H1 (cell line): Measurements from ENCODE around the gene OGFOD1. TPM values are rescaled to one million over a fixed set of nuclear protein-coding genes. Genes with fewer than 3 reads are reported as not detected.

Source experiments
- CHD7 ChIP-seq: fragments of 300-600 bp; sonication (generic); IDR thresholded peaks from 2 replicates; pipeline ENCODE4 v1.7.1; 2012; ENCODE audit warnings: low read length, moderate library complexity, mild to moderate bottlenecking, inconsistent platforms; ENCODE audit not compliant: insufficient replicate concordance
- CTCF ChIP-seq, 3 experiments: IDR thresholded peaks; 1 replicate in 2 of 3; 2 replicates in 1 of 3; pipeline versions ENCODE4 v1.5.1 to v1.6.1; 2011; ENCODE audit warnings: low read length in 3 of 3, mild to moderate bottlenecking in 3 of 3, inconsistent platforms in 2 of 3, low read depth in 1 of 3, moderate library complexity in 1 of 3; ENCODE audit not compliant: insufficient read depth in 1 of 3; ENCODE audit errors: control extremely low read depth in 1 of 3
- GABPA ChIP-seq: IDR thresholded peaks from 2 replicates; pipeline ENCODE4 v1.6.1; 2011; ENCODE audit warnings: mild to moderate bottlenecking, low read length, moderate library complexity, borderline replicate concordance; ENCODE audit not compliant: insufficient read depth
- polyA plus RNA-seq, 7 experiments: library from polyadenylated mRNA; depleted of rRNA in 3 of 7; stranded (reverse) in 5 of 7; unstranded in 2 of 7; fragments of >200 nt in 5 of 7; fragments of 200-250 nt in 2 of 7; gene quantifications; 1 replicate in 5 of 7; 2 replicates in 1 of 7; 4 replicates in 1 of 7; pipeline versions ENCODE4 v1.2.1 to v1.2.3, GENCODE V29; 2011 to 2013; ENCODE audit warnings: missing spikeins in 2 of 7, mixed read lengths in 2 of 7
- total RNA-seq: library from RNA; stranded (reverse); fragmentation: NEBNext Ultra II Directional; extraction: Animal tissue kit (Norgen Biotek cat#: 25700); gene quantifications from 2 replicates; pipeline ENCODE4 v1.2.1, GENCODE V29; 2021

OGFOD1 gene
- total and polyA plus RNA-seq, 2 of the 8 experiments (the other 6 are each of a cell fraction or from before 2014, with no cell fraction given): 24.6 to 61.4 TPM

- TF ChIP-seq CHD7 (no peak), GABPA (no peak), CTCF (IDR thresholded peaks at IDR 0.05; ENCODE audit: control extremely low read depth in 1 of 3, insufficient read depth in 1 of 3, low read depth in 1 of 3, low read length in 3 of 3) (peak in 1 of 3 experiments; percentile 15; a peak in 1 of 4 replicates)
Measured at GRCh38 chr16:56419740-56420548, 31.4 kb upstream of the OGFOD1 start (continued).
